IgD-negative memory B cell (primary cell): ENCODE measurements around the gene TRIM46. TPM values are rescaled to one million over a fixed set of nuclear protein-coding genes. Genes with fewer than 3 reads are reported as not detected.
"Not testable (repeated sequence)": the region's sequence is repeated elsewhere in the genome, so short reads cannot be mapped to it uniquely, and the experiment has no call there.

Experiments
- H3K27ac Mint-ChIP-seq, 3 donors: one replicate each; pipeline ENCODE4 v1.8.0; 2020 to 2022; ENCODE audit warnings: mild to moderate bottlenecking in 3 of 3, mixed read lengths in 3 of 3, moderate library complexity in 1 of 3
- H3K27me3 Mint-ChIP-seq: one replicate; pipeline ENCODE4 v1.8.0; 2021; ENCODE audit warnings: mixed read lengths
- H3K36me3 Mint-ChIP-seq: one replicate; pipeline ENCODE4 v1.8.0; 2020; ENCODE audit warnings: mild to moderate bottlenecking, mixed read lengths
- H3K4me1 Mint-ChIP-seq, 3 donors: one replicate each; pipeline ENCODE4 v1.8.0; 2020 to 2022; ENCODE audit warnings: mixed read lengths in 3 of 3, mild to moderate bottlenecking in 1 of 3
- H3K4me3 Mint-ChIP-seq, 4 donors: one replicate each; pipeline ENCODE4 v1.8.0; 2020 to 2022; ENCODE audit warnings: mild to moderate bottlenecking in 4 of 4, mixed read lengths in 4 of 4, moderate library complexity in 3 of 4
- H3K9me3 Mint-ChIP-seq, 3 donors: one replicate each; pipeline ENCODE4 v1.8.0; 2020 to 2021; ENCODE audit warnings: mixed read lengths in 3 of 3, mild to moderate bottlenecking in 1 of 3
- polyA plus RNA-seq: library from polyadenylated mRNA; unstranded; fragments of 300-500 nt; fragmentation: Illumina TruSeq; gene quantifications from one replicate; pipeline ENCODE4 v1.2.3, GENCODE V29; 2021

The TRIM46 gene
- polyA plus RNA-seq, 1 donor from 2014 or later, result 0.14 TPM

DNA sequence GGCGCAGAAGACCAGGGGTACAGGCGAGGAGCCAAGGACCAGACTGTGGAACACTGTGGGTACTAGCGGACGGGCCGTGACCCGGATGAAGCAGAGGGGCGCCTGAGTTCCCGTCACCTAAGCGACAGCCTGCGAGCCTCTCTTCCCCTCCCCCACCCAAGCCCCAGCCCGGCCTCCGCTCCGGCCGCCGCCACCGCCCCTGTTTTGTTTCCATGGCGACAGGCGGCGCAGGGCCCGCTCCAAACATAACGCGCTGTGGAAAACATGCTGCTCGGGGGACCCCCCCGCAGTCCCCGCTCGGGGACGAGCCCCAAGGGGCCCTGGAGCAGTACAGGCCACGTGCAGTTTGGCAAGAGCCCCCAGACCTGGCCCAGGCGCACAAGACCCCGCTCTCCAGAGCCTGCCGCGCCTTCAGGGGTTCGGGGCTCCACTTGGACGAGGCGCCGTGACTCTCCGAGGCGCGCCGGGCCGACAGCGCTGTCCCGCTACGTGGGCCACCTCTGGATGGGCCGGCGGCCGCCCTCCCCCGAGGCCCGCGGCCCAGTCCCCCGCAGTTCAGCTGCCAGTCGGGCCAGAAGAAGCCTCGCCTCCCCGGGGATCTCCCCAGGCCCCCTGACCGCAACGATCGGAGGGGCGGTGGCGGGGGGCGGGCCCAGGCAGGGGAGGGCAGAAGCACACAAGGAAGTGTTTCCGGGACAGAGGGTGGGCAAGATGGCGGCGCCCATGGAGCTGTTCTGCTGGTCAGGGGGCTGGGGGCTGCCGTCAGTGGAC lies 35.1 kb downstream of the TRIM46 start, which contains the start of gene MTX1:
TSS of gene MTX1 (plus strand) at position 155 of the 771 bp plus-strand sequence. CDS start at position 265, 110 bp downstream.
- Mint-ChIP-seq H3K4me3 (peak within 1 kb of the TSS; percentile 83 to 97 (median 92)), H3K36me3 (no peaks in the 10 kb centered on the region), H3K4me1 (peaks cover 13 to 18% (median 14%) of the 10 kb centered on the region in 3 donors), H3K9me3 (no peaks in the 10 kb centered on the region), H3K27me3 (peaks cover 1% of the 10 kb centered on the region), H3K27ac (peak within 1 kb of the TSS; percentile 98 to 99 (median 98))

- no peaks in the 10 kb centered on the region for H3K9me3 Mint-ChIP-seq
- no peaks in the 10 kb centered on the region for H3K36me3 Mint-ChIP-seq
- peaks cover 1% of the 10 kb centered on the region for H3K27me3 Mint-ChIP-seq
- peaks cover 13 to 18% (median 14%) of the 10 kb centered on the region in 3 donors for H3K4me1 Mint-ChIP-seq
- peak overlapping the region; percentile 98 to 99 (median 98) for H3K27ac Mint-ChIP-seq
- H3K4me3 Mint-ChIP-seq, result peak overlapping the region; percentile 83 to 97 (median 92)
Observed at GRCh38 chr1:155209312-155209721, 35.7 kb downstream of the TRIM46 start.

DNA sequence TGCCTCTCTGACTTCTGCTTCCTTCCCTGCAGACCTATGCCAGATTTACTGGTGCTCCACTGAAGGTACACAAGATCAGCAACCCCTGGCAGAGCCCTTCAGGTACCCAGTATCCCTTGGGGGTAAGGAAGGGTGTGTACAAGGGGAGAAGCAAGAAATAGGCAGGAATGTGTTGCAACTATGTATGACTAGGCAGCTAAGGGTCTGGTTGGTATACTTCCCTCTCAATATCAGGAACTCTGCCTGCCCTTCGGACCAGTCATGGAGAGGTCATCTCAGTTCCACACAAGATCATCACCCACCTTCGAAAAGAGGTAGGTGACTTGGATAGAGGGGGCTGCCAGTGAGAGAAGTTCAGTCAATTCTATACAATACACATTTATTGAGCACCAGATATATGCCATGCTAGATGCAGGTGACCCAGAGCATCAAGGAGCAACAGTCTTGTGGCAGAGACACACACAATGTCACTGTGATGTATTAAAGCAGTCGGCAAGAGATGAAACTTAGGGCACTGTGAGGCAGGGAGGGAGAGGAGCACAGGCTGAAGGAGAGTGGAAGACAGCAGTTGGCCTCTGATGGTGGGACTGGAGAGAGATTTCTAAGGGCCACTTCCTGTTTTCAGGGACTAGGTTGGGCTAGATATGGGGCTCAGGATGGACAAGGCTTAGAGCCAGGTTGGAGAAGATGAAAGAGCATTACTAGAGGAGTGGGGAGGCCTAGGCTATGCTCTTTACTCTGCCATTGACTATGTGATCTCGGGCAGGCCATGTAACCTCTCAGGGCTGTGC lies 36.9 kb downstream of the TRIM46 start:
- Mint-ChIP-seq H3K9me3 (no peaks in the 10 kb centered on the region), H3K36me3 (no peaks in the 10 kb centered on the region), H3K4me1 (peaks cover 13 to 18% (median 14%) of the 10 kb centered on the region in 3 donors), H3K27ac (peak overlapping the region; percentile 24 to 99 (median 90)), H3K27me3 (peaks cover 1% of the 10 kb centered on the region), H3K4me3 (peak overlapping the region in 3 of 4 donors; percentile 55 to 91 (median 71))

- not testable (repeated sequence) for H3K27me3 Mint-ChIP-seq, H3K36me3 Mint-ChIP-seq, H3K9me3 Mint-ChIP-seq
- H3K4me1 Mint-ChIP-seq, result peaks cover 13 to 18% (median 14%) of the 10 kb centered on the region in 3 donors
- peak overlapping the region in 2 of 3 donors; percentile 67 to 90 for H3K27ac Mint-ChIP-seq
- H3K4me3 Mint-ChIP-seq, result peak overlapping the region in 1 of 4 donors; percentile 5
Observed at GRCh38 chr1:155211381-155212050, 37.9 kb downstream of the TRIM46 start.

DNA sequence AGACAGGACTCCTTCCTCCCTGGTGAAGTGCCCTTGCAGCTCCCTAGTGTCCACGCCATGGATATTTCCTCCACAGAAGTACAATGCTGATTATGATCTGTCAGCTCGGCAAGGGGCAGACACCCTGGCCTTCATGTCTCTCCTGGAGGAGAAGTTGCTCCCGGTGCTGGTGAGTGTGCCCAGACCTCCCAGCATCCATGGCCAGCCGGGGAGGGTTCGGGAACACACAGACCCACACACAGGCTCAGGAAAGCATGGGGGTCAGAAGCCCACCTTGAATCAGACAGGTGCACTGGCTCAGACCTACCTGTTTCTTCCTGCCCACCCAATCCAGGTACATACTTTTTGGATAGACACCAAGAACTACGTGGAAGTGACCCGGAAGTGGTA lies 38.4 kb downstream of the TRIM46 start:
- peak overlapping the region in 1 of 3 donors; percentile 42 for H3K27ac Mint-ChIP-seq
- not testable (repeated sequence) for H3K9me3 Mint-ChIP-seq, H3K4me3 Mint-ChIP-seq, H3K27me3 Mint-ChIP-seq, H3K36me3 Mint-ChIP-seq
- H3K4me1 Mint-ChIP-seq, result peaks cover 9 to 15% (median 10%) of the 10 kb centered on the region in 3 donors

DNA sequence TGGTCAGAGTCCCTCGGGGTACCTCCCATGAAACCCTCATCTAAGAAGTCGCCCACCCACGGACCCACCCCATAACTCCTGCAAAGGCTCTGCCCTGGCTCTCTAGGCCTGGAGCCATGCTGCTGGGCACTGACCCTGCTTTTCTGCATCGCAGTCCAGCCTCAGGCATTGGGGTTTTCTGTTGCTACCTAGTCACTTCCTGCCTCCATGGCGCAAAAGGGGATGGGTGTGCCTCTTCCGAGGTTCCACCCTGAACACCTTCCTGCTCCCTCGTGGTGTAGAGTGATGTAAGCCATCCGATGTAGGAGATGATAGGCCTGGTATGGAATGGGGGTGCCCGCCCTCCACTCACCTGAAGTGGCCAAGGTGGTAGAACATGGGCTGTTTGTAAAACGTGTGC lies 41.1 kb downstream of the TRIM46 start:
- not testable (repeated sequence) for H3K4me3 Mint-ChIP-seq, H3K27me3 Mint-ChIP-seq, H3K4me1 Mint-ChIP-seq, H3K36me3 Mint-ChIP-seq, H3K9me3 Mint-ChIP-seq
- H3K27ac Mint-ChIP-seq, result peak overlapping the region in 2 of 3 donors; percentile 1 to 48

GRCh38 chr1:155218854-155219591 lies 45.4 kb downstream of the TRIM46 start:
- no peaks in the 10 kb centered on the region for H3K36me3 Mint-ChIP-seq
- H3K27ac Mint-ChIP-seq, result peak overlapping the region in 1 of 3 donors; percentile 56

DNA sequence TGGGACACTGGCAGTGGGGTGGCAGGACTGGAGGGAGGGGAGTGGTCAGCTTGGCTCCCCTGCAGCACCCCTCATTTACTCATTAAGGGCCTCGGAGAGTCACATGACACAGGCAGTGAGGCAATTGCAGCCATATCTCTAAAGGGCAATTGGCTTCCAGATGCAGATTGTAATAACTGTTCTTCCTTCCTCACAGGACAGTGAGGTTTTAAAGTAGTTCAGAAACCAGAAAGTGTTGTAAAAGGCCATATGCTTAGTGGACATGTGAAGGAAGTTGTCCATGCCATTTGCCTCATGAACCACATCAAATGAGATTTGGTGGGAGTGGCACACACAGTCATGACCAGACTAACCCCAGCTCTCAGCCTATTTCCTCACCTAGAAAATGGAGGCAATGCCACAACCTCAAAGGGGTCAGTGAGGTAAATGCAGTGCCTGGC lies 46.0 kb downstream of the TRIM46 start:
- no peaks in the 10 kb centered on the region for H3K27me3 Mint-ChIP-seq
- H3K9me3 Mint-ChIP-seq, result no peaks in the 10 kb centered on the region
- peak overlapping the region in 1 of 4 donors; percentile 47 for H3K4me3 Mint-ChIP-seq
- peaks cover 13 to 20% (median 18%) of the 10 kb centered on the region in 3 donors for H3K4me1 Mint-ChIP-seq
- peak overlapping the region in 1 of 3 donors; percentile 56 for H3K27ac Mint-ChIP-seq
- H3K36me3 Mint-ChIP-seq, result no peaks in the 10 kb centered on the region

More at GRCh38 chr1:155218854-155219591, 45.4 kb downstream of the TRIM46 start:
- Mint-ChIP-seq H3K9me3 (no peaks in the 10 kb centered on the region), H3K27me3 (no peaks in the 10 kb centered on the region), H3K4me3 (no peak overlapping the region), H3K4me1 (peaks cover 7 to 16% (median 12%) of the 10 kb centered on the region in 3 donors)

- not testable (repeated sequence) for H3K27me3 Mint-ChIP-seq, H3K27ac Mint-ChIP-seq, H3K9me3 Mint-ChIP-seq, H3K36me3 Mint-ChIP-seq
- H3K4me1 Mint-ChIP-seq, result peaks cover 17 to 24% (median 22%) of the 10 kb centered on the region in 3 donors
- H3K4me3 Mint-ChIP-seq, result peak overlapping the region in 1 of 4 donors; percentile 9
Observed at GRCh38 chr1:155220211-155220965, 46.7 kb downstream of the TRIM46 start.

- peak overlapping the region; percentile 15 to 88 (median 57) for H3K4me3 Mint-ChIP-seq
- no peaks in the 10 kb centered on the region for H3K27me3 Mint-ChIP-seq
- H3K27ac Mint-ChIP-seq, result peak overlapping the region; percentile 67 to 78 (median 70)
- peaks cover 32 to 37% (median 37%) of the 10 kb centered on the region in 3 donors for H3K4me1 Mint-ChIP-seq
- no peaks in the 10 kb centered on the region for H3K36me3 Mint-ChIP-seq
- H3K9me3 Mint-ChIP-seq, result no peaks in the 10 kb centered on the region
Observed at GRCh38 chr1:155223047-155223446, 49.4 kb downstream of the TRIM46 start.

GRCh38 chr1:155225404-155225759 lies 51.7 kb downstream of the TRIM46 start:
- Mint-ChIP-seq H3K4me3 (peak overlapping the region in 3 of 4 donors; percentile 57 to 95 (median 83)), H3K4me1 (peaks cover 30 to 37% (median 31%) of the 10 kb centered on the region in 3 donors), H3K27ac (peak overlapping the region in 1 of 3 donors; percentile 70)
- H3K27me3 Mint-ChIP-seq, H3K36me3 Mint-ChIP-seq, H3K9me3 Mint-ChIP-seq: not testable (repeated sequence)

- H3K4me1 Mint-ChIP-seq, result peaks cover 30 to 37% (median 31%) of the 10 kb centered on the region in 3 donors
- peak overlapping the region; percentile 83 to 95 (median 89) for H3K4me3 Mint-ChIP-seq
- H3K27ac Mint-ChIP-seq, result peak overlapping the region; percentile 70 to 94 (median 80)
- H3K36me3 Mint-ChIP-seq, result no peaks in the 10 kb centered on the region
- no peaks in the 10 kb centered on the region for H3K9me3 Mint-ChIP-seq
- no peaks in the 10 kb centered on the region for H3K27me3 Mint-ChIP-seq
Observed at GRCh38 chr1:155226188-155226909, 52.7 kb downstream of the TRIM46 start.

DNA sequence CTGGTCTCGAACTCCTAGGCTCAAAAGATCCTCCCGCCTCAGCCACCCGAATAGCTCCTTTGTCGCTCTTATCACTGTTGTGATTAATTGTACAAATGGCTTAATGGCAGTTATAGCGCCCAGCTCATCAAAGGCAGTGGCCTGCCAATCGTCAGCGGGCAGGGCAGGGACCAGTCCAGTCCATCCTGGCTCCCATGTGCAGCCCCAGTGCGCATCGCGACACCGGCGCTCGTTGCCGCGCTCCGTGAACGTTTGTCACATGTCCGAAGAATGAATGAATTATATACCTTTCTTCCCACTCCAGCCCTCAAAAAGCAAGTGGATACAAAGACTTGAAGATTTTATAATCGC lies 53.2 kb downstream of the TRIM46 start:
- H3K4me1 Mint-ChIP-seq, result peaks cover 30 to 37% (median 31%) of the 10 kb centered on the region in 3 donors
- H3K27ac Mint-ChIP-seq, result peak overlapping the region; percentile 70 to 94 (median 80)
- H3K36me3 Mint-ChIP-seq, result no peaks in the 10 kb centered on the region
- no peaks in the 10 kb centered on the region for H3K27me3 Mint-ChIP-seq
- H3K9me3 Mint-ChIP-seq, result no peaks in the 10 kb centered on the region
- peak overlapping the region; percentile 83 to 95 (median 89) for H3K4me3 Mint-ChIP-seq
